ENCODE measurements around the gene KCNH1. TPM values are rescaled to one million over a fixed set of nuclear protein-coding genes. Genes with fewer than 3 reads are reported as not detected.

The KCNH1 gene
- total RNA-seq, 1 experiment from 2014 or later: 0.15 TPM

- DNase-seq (ENCODE audit: extremely low read depth, low read depth): no peak
Measured at GRCh38 chr1:210695026-210695425, 438.9 kb downstream of the KCNH1 start.

- DNase-seq (ENCODE audit: extremely low read depth, low read depth): no peak
Measured at GRCh38 chr1:210692796-210693195, 441.2 kb downstream of the KCNH1 start.

DNA sequence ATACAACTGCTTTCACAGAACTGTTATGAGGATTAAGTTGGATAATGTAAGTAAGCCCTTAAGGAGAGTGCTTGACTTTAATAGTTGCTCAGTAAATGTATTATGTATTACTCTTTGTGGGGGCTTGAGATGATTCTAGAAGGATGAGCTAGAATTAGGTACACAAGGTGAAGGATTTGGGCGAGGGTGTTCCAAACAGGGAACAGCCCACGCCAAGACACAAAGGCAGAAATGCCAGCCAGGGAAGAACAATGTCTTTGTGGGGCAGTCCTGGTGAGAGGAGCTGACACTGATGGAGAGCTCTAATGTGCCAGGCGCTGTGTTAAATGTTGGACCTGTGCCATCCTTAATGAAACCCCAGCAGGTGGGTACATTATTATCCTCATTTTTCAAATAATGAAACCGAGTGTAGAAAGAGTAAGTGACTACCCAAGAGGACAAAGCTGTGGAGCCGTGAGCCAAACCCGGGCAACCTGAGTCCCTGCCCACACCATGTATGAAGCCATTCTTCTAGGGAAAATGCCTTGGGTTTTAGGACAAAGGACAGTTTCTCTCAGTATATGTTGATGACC lies 442.8 kb downstream of the KCNH1 start:
- no peak for DNase-seq (ENCODE audit: extremely low read depth, low read depth)

DNA sequence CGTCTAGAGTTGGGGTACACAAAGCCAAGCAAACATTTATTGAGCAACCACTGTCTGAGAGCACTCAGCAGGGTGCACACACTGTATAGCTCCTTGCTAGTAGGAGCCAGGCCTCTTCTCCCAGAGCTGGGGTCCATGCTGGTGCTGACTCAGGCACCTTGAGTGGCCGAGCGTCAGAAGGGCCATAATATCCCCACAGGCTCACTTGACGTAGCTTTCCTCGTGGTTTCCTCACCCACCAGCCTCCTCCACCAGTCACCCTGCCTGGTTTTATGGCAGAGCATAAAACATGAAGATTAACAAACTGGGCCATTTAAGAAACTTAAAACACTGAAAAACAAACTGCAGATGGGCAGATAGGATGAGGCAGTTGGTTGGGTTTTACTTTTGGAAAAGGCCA lies 443.7 kb downstream of the KCNH1 start:
- no peak for DNase-seq (ENCODE audit: extremely low read depth, low read depth)

- no peak for DNase-seq (ENCODE audit: extremely low read depth, low read depth)
Measured at GRCh38 chr1:210689826-210690225, 444.1 kb downstream of the KCNH1 start.

DNA sequence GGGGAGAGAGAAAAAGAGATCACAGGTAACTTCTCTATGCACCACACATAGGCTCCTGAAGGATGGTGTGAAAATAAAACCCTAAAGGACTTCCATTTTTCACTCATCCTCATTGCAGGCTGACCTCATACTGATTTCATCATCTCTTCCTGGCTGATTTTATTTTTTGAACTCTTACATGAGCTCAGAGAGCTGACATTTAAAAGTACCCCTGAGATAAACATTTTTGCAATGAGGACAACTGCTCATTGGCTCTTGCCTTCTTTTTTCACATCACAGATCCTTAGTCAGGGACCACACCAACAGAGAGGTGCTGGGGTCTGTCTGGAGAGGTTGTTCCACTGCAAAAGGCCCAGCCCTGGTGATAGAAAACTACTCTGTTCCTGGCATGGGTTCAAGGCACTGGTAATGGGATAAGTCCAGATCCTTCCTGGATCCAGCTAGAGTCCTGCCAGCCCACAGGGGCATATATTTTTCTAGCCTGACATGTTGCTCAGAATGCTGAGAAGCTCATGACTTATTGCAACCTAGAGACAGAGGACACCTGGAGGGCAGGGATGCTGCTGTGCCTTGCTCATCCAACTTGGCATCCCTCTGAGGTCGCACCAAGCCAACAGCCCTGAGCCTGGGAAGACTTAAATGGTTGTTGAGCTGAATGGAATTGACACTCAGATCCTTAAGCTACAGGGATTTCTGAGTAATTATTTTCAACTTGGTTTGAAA lies 445.3 kb downstream of the KCNH1 start:
- no peak for DNase-seq (ENCODE audit: extremely low read depth, low read depth)

- DNase-seq (ENCODE audit: extremely low read depth, low read depth): no peak
Measured at GRCh38 chr1:210687582-210688279, 446.2 kb downstream of the KCNH1 start.

DNA sequence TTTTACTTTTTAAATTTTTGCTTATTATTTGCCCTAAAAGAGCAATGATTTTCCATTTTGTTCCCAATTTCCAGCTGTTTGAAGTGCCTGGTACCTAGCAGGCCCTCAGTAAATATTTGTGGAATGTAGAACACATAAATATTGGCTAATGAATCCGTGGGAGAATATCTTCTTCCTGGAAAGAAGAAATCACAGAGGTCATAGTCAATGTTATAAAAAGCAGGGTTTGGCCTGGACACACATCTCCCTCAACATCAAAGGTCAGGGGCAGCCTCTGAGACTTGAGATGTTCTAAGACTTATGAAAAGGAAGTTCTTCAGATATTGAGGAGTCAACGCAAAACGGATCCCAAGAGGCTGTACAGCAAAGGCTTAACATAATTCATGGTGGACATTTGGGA lies 447.1 kb downstream of the KCNH1 start:
- no peak for DNase-seq (ENCODE audit: extremely low read depth, low read depth)

GRCh38 chr1:210685295-210685650 lies 448.7 kb downstream of the KCNH1 start:
- DNase-seq (ENCODE audit: extremely low read depth, low read depth): no peak

- DNase-seq (ENCODE audit: extremely low read depth, low read depth): no peak
Measured at GRCh38 chr1:210684466-210685294, 449.3 kb downstream of the KCNH1 start.

DNA sequence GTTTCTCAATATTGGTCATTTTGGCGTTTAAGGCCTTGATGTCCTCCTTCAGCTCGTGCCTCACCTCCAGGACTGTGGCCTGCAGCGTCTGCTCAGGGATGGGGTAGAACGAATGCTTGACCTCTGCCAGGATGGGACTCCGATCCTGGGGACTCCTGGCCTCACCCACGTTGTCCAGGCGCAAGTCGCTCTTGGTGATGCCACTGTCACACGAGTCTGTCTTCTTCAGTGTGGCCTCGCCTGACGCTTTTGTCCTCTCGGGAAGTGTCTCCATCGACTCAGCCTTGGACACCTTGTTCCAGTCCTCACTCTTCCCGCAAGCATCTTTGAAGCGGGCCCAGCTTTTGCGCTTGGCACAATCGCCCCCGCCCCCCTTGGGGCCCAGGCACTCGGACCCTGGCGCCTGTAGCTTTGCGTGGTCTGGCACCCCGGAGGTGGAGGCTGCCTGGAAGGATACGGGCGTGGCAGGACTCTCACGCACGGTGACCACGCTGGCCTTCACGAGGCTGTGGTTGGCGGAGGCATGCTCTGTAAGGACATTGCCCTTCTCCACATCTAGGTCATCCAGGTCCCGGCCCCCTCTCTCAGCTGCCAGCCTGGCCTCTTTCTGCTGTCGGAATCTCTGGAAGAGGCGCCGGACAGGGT lies 450.4 kb downstream of the KCNH1 start:
- DNase-seq (ENCODE audit: extremely low read depth, low read depth): no peak

DNA sequence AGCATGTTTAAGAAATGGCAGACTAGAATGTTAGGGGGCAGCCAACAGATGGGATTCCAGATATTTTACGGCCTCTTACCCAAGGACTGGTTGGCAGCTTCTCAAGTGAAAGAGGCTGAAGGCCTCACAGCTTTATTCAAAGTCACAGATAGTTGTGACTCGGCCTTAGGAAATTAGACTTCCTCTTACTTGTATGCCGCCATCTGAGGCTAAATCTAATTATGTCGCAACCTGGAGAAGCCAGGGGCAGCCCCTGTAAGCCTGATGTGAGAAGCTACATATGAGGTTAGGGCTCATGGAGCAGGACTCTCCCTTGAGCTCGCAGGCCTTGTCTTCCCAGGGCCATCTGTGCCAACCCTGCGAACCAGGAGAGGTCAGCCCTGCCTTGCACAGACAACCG lies 452.8 kb downstream of the KCNH1 start:
- DNase-seq (ENCODE audit: extremely low read depth, low read depth): no peak

- no peak for DNase-seq (ENCODE audit: extremely low read depth, low read depth)
Measured at GRCh38 chr1:210678306-210678705, 455.6 kb downstream of the KCNH1 start.

DNA sequence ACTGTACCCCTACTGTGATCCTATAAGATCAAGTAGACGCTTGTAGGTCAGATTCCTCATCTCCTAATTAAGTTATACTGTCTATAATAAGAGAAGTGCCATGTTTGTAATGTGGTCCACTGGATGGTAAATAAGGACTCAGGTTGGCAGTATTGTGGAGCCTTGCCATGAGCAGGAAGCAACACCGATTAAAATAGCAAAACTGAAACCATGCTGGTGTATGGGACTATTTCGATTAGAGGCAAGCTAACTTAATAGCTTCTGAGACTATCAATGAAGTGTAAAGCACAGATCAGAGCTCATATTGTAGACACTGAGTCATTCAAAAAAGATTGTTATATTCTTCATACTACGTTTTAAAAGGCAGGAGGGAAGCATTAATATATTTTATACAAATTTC lies 456.4 kb downstream of the KCNH1 start:
- no peak for DNase-seq (ENCODE audit: extremely low read depth, low read depth)

GRCh38 chr1:210676539-210676938 lies 457.4 kb downstream of the KCNH1 start:
- DNase-seq (ENCODE audit: extremely low read depth, low read depth): no peak

- no peak for DNase-seq (ENCODE audit: extremely low read depth, low read depth)
Measured at GRCh38 chr1:210674151-210674550, 459.8 kb downstream of the KCNH1 start.

DNA sequence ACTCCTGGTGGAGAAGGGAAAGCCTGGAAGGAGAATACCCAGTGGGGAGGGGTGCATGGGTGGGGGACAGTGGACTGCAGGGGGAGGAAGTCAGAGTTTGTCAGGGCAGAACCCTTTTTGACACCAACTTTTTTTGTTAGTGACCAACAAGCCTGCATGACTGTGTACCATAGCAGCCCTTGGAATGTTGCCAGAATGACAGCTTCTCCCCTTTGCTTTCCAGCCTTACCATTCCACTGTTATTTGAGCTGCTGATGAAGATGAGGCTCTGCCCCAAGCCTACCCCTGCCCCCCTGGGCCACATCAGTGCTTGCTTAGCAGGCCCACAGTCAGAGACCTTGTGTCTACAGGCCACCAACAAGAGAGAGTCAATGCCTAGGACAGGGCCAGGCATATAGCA lies 464.0 kb downstream of the KCNH1 start:
- DNase-seq (ENCODE audit: extremely low read depth, low read depth): no peak

DNA sequence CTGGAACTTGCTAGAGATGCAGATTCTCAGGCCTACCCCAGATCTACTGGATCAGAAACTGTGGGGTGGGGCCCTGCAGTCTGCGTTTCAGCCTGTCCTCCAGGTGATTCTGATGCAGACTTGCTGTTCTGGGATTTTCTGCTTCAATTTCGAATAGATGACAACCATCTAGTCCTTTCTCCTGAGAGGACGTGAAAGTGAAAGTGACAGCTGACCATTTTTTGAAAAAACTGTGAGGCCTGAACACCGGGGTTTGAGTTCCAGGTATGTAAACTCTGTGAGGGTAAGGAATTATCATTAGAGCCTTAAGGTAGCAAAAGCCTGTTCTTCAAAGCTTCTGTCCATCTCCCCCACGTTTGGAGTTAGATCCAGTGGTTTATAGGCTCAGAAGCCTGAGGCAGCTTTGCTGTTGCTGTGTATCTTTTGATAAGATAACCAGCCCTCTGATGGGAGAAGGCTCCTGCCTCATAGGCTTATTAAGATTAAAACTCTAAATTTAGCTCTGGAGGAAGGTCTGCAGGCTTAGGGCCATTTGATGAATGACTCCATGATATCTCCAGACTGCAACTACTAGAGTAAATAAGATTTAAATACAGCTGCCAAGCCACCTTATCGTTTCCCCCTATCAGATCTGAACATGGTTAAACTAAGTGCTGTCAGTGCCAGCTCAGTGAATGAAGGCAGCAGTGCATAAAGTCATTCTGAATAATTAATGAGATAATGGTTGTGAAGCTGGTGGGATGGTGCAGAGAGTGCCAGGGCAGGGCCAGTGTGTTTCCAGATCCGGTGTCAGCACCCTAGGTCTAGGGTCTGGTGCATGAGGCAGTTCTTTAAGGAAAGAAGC lies 470.0 kb downstream of the KCNH1 start:
- DNase-seq (ENCODE audit: extremely low read depth, low read depth): no peak

- DNase-seq (ENCODE audit: extremely low read depth, low read depth): no peak
Measured at GRCh38 chr1:210662291-210663050, 471.5 kb downstream of the KCNH1 start.

Measured in NCI-H460 (cell line).